HG03039 (cell line): ENCODE measurements around the gene KCNJ18.
"Not testable (repeated sequence)": the region's sequence is repeated elsewhere in the genome, so short reads cannot be mapped to it uniquely, and the experiment has no call there.

Experiments used
- ATAC-seq: cut with Tn5 transposase; IDR thresholded peaks from one replicate; pipeline ENCODE4 v1.9.1; 2021; ENCODE audit warnings: mild to moderate bottlenecking, moderate library complexity; ENCODE audit not compliant: unreplicated experiment

Gene KCNJ18

GRCh38 chr17:21691883-21692703 is at the start of gene KCNJ18:
Gene KCNJ18 (plus strand): TSS chr17:21692523. CDS start chr17:21702787, 10,264 bp downstream.
- ATAC-seq, result not testable (repeated sequence)

GRCh38 chr17:21648125-21648524 is 44.2 kb upstream of the KCNJ18 start:
- not testable (repeated sequence) for ATAC-seq

- ATAC-seq, result not testable (repeated sequence)
Observed at GRCh38 chr17:21650043-21650442, 42.3 kb upstream of the KCNJ18 start.

- ATAC-seq, result not testable (repeated sequence)
Observed at GRCh38 chr17:21652049-21652448, 40.3 kb upstream of the KCNJ18 start.

- ATAC-seq, result not testable (repeated sequence)
Observed at GRCh38 chr17:21653211-21653610, 39.1 kb upstream of the KCNJ18 start.

GRCh38 chr17:21656518-21657309 is 35.6 kb upstream of the KCNJ18 start:
- not testable (repeated sequence) for ATAC-seq

- ATAC-seq, result not testable (repeated sequence)
Observed at GRCh38 chr17:21659635-21660034, 32.7 kb upstream of the KCNJ18 start.

GRCh38 chr17:21661455-21661854 is 30.9 kb upstream of the KCNJ18 start:
- ATAC-seq, result not testable (repeated sequence)

- not testable (repeated sequence) for ATAC-seq
Observed at GRCh38 chr17:21663166-21663565, 29.2 kb upstream of the KCNJ18 start.

GRCh38 chr17:21663614-21664474 is 28.5 kb upstream of the KCNJ18 start:
- ATAC-seq, result not testable (repeated sequence)

GRCh38 chr17:21665171-21665570 is 27.2 kb upstream of the KCNJ18 start:
- ATAC-seq, result not testable (repeated sequence)

GRCh38 chr17:21665935-21666493 is 26.3 kb upstream of the KCNJ18 start:
- not testable (repeated sequence) for ATAC-seq

GRCh38 chr17:21666711-21667412 is 25.5 kb upstream of the KCNJ18 start:
- not testable (repeated sequence) for ATAC-seq

GRCh38 chr17:21667413-21668117 is 24.8 kb upstream of the KCNJ18 start:
- ATAC-seq, result not testable (repeated sequence)

GRCh38 chr17:21668118-21668488 is 24.2 kb upstream of the KCNJ18 start:
- not testable (repeated sequence) for ATAC-seq

GRCh38 chr17:21668746-21669508 is 23.4 kb upstream of the KCNJ18 start:
- not testable (repeated sequence) for ATAC-seq

GRCh38 chr17:21669616-21670360 is 22.5 kb upstream of the KCNJ18 start:
- ATAC-seq, result not testable (repeated sequence)
